Upper lobe of left lung (tissue), 4 donors: Measurements from ENCODE around the gene FAM240A.

ENCODE experiments used
- EP300 ChIP-seq, 4 donors: sonication (generic); formaldehyde crosslinking; IDR thresholded peaks; one replicate each; pipeline ENCODE4 v1.5.1; 2017; ENCODE audit warnings: antibody characterized with exemption in 4 of 4, control low read depth in 2 of 4
- POLR2A ChIP-seq, 4 donors: fragments of 450-650 bp; IDR thresholded peaks; one replicate each; pipeline ENCODE4 v1.5.1; 2016 to 2017; ENCODE audit warnings: antibody characterized with exemption in 4 of 4, mild to moderate bottlenecking in 2 of 4
- TF ChIP-seq, protein P1 (sequence below), 6 experiments: fragments of 450-650 bp in 4 of 6; fragments of 200-600 bp in 2 of 6; sonication (generic) in 2 of 6; IDR thresholded peaks; one replicate each; pipeline ENCODE4 v1.5.1; 2016 to 2019; ENCODE audit warnings: antibody characterized with exemption in 6 of 6

DNA sequence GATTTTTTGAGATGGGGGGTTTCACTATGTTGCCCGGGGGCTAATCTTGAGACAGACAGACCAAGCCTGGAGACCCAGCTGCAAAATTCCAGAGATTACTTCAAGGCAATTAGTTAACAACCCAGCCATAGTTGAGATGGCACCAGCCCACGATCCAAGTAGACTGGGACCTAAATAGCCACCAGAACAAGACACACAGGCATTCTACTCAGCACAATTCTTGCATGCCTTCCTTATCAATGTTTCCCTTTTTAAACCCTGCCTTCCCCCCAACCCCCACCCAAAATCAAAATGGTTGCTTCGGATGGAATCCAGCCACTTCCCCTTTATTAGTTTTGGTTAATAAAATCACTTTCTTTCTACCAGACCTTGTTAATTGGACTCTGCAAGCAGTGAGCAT, 28.6 kb downstream of the FAM240A start:
- TF ChIP-seq POLR2A (IDR thresholded peaks at IDR 0.05) = no peak
- TF ChIP-seq, protein P1, sequence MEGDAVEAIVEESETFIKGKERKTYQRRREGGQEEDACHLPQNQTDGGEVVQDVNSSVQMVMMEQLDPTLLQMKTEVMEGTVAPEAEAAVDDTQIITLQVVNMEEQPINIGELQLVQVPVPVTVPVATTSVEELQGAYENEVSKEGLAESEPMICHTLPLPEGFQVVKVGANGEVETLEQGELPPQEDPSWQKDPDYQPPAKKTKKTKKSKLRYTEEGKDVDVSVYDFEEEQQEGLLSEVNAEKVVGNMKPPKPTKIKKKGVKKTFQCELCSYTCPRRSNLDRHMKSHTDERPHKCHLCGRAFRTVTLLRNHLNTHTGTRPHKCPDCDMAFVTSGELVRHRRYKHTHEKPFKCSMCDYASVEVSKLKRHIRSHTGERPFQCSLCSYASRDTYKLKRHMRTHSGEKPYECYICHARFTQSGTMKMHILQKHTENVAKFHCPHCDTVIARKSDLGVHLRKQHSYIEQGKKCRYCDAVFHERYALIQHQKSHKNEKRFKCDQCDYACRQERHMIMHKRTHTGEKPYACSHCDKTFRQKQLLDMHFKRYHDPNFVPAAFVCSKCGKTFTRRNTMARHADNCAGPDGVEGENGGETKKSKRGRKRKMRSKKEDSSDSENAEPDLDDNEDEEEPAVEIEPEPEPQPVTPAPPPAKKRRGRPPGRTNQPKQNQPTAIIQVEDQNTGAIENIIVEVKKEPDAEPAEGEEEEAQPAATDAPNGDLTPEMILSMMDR (IDR thresholded peaks at IDR 0.05) = no peak
- TF ChIP-seq EP300 (IDR thresholded peaks at IDR 0.05) = no peak
